Bone marrow (tissue), 2 donors: Measurements from ENCODE around the gene SORL1.

Experiments
- DNase-seq, 2 donors: peaks; one replicate each; lab custom pipeline; 2025; lab: John Stamatoyannopoulos, UW

The SORL1 gene

GRCh38 chr11:121451178-121451985 is 732 bp upstream of the SORL1 start:
- no peak for DNase-seq

GRCh38 chr11:121452609-121453150 is 566 bp downstream of the SORL1 start, which contains the start of gene SORL1-AS1:
Gene SORL1-AS1, minus strand, starts transcription at chr11:121452967.
- peak in 1 of 2 donors; percentile 13 for DNase-seq

- no peak for DNase-seq
These were observed 1.6 kb downstream of the SORL1 start for GRCh38 chr11:121453589-121454299.

- DNase-seq, result no peak
These were observed 3.0 kb downstream of the SORL1 start for GRCh38 chr11:121455115-121455514.

GRCh38 chr11:121456151-121456550 is 4.0 kb downstream of the SORL1 start:
- no peak for DNase-seq

- DNase-seq, result no peak
These were observed 4.8 kb downstream of the SORL1 start for GRCh38 chr11:121456816-121457431.

- DNase-seq, result no peak
These were observed 6.4 kb downstream of the SORL1 start for GRCh38 chr11:121458551-121458950.

GRCh38 chr11:121459413-121460017 is 7.4 kb downstream of the SORL1 start:
- DNase-seq, result no peak

GRCh38 chr11:121460941-121461514 is 8.9 kb downstream of the SORL1 start:
- DNase-seq, result no peak

- no peak for DNase-seq
These were observed 9.7 kb downstream of the SORL1 start for GRCh38 chr11:121461843-121462242.

GRCh38 chr11:121463689-121464335 is 11.7 kb downstream of the SORL1 start:
- DNase-seq, result no peak

- peak; percentile 25 to 98 for DNase-seq
These were observed 12.3 kb downstream of the SORL1 start for GRCh38 chr11:121464352-121464946.

- DNase-seq, result no peak
These were observed 13.6 kb downstream of the SORL1 start for GRCh38 chr11:121465709-121466062.

GRCh38 chr11:121466063-121466794 is 14.1 kb downstream of the SORL1 start:
- peak in 1 of 2 donors; percentile 33 for DNase-seq

- no peak for DNase-seq
These were observed 15.4 kb downstream of the SORL1 start for GRCh38 chr11:121467471-121467870.

- DNase-seq, result no peak
These were observed 15.9 kb downstream of the SORL1 start for GRCh38 chr11:121467965-121468364.

- no peak for DNase-seq
These were observed 17.8 kb downstream of the SORL1 start for GRCh38 chr11:121469910-121470309.

GRCh38 chr11:121471167-121471566 is 19.1 kb downstream of the SORL1 start:
- no peak for DNase-seq

GRCh38 chr11:121472312-121472711 is 20.2 kb downstream of the SORL1 start:
- DNase-seq, result no peak
